B cell (primary cell): ENCODE results near the gene THRB. TPM values are rescaled to one million over a fixed set of nuclear protein-coding genes. Genes with fewer than 3 reads are reported as not detected.

Experiments
- ATAC-seq: fragments of 200-7000 bp; cut with Tn5 transposase; one replicate; pipeline ENCODE4 v1.10.0; 2021; ENCODE audit warnings: low read depth, mild to moderate bottlenecking, moderate number of reproducible peaks, moderate library complexity
- CTCF ChIA-PET: fragments of 350-600 bp; sonication (Branson Sonifier 250); formaldehyde crosslinking; loops from one replicate; lab custom pipeline; 2021; ENCODE audit warnings: antibody characterized with exemption, inconsistent platforms; lab: Charles Lee
- POLR2A ChIA-PET: fragments of 350-600 bp; sonication (Branson Sonifier 250); formaldehyde crosslinking; loops from one replicate; lab custom pipeline; 2021; ENCODE audit warnings: antibody characterized with exemption; lab: Charles Lee
- DNase-seq: peaks from one replicate; pipeline ENCODE4 v3.0.0; 2013
- H2AFZ ChIP-seq: 2 replicates; pipeline ENCODE4 v1.6.1; 2012; ENCODE audit warnings: mild to moderate bottlenecking, low read depth, low read length; ENCODE audit not compliant: insufficient read depth, poor library complexity, severe bottlenecking
- H3K27ac ChIP-seq, 2 donors: 1 replicate in 1 of 2; 2 replicates in 1 of 2; pipeline ENCODE4 v1.5.1; 2012 to 2013; ENCODE audit warnings: low read length in 2 of 2, mild to moderate bottlenecking in 2 of 2, moderate library complexity in 1 of 2
- H3K27me3 ChIP-seq, 4 experiments: fragments of 200-600 bp in 1 of 4; sonication (generic) in 1 of 4; replicated peaks in 1 of 4; 1 replicate in 2 of 4; 2 replicates in 2 of 4; pipeline versions ENCODE4 v1.6.1 to v1.7.0; 2013 to 2016; ENCODE audit warnings: low read length in 3 of 4, mild to moderate bottlenecking in 2 of 4, mixed read lengths in 1 of 4, moderate library complexity in 1 of 4; ENCODE audit not compliant: insufficient read depth in 4 of 4, control insufficient read depth in 3 of 4; ENCODE audit errors: control extremely low read depth in 1 of 4
- H3K36me3 ChIP-seq, 2 experiments: replicated peaks in 1 of 2; 1 replicate in 1 of 2; 2 replicates in 1 of 2; pipeline versions ENCODE4 v1.6.1 to v1.7.1; 2013; ENCODE audit warnings: low read length in 1 of 2; ENCODE audit not compliant: insufficient read depth in 2 of 2, control insufficient read depth in 1 of 2; ENCODE audit errors: control extremely low read depth in 1 of 2, extremely low read depth in 1 of 2
- H3K4me1 ChIP-seq, 2 donors: fragments of 200-600 bp in 1 of 2; sonication (generic) in 1 of 2; 1 replicate in 1 of 2; 2 replicates in 1 of 2; pipeline versions ENCODE4 v1.5.1 to v1.6.1; 2013 to 2017; ENCODE audit warnings: low read length in 2 of 2; ENCODE audit not compliant: control insufficient read depth in 2 of 2, insufficient read depth in 2 of 2
- H3K4me2 ChIP-seq: replicated peaks from 2 replicates; pipeline ENCODE3; 2012; ENCODE audit warnings: mild to moderate bottlenecking, low read depth, low read length; ENCODE audit not compliant: poor library complexity, severe bottlenecking
- H3K4me3 ChIP-seq, 5 experiments: fragments of 200-600 bp in 1 of 5; sonication (generic) in 1 of 5; 1 replicate in 3 of 5; 2 replicates in 2 of 5; pipeline versions ENCODE4 v1.5.1 to v1.7.0; 2011 to 2016; ENCODE audit warnings: low read length in 4 of 5, mild to moderate bottlenecking in 4 of 5, low read depth in 2 of 5, control low read depth in 1 of 5, moderate library complexity in 1 of 5; ENCODE audit not compliant: insufficient read depth in 1 of 5; ENCODE audit errors: control extremely low read depth in 1 of 5, extremely low read depth in 1 of 5
- H3K79me2 ChIP-seq: fragments of 200-600 bp; sonication (generic); one replicate; pipeline ENCODE4 v1.6.0; 2016; ENCODE audit warnings: low read length; ENCODE audit not compliant: control insufficient read depth, insufficient read depth
- H3K9ac ChIP-seq: fragments of 200-600 bp; sonication (generic); 2 replicates; pipeline ENCODE4 v1.6.1; 2017; ENCODE audit warnings: mild to moderate bottlenecking, low read length, moderate library complexity
- H3K9me3 ChIP-seq, 3 donors: one replicate each; pipeline versions ENCODE4 v1.6.1 to v1.7.1; 2013; ENCODE audit warnings: low read length in 2 of 3; ENCODE audit not compliant: control insufficient read depth in 2 of 3, insufficient read depth in 1 of 3; ENCODE audit errors: control extremely low read depth in 1 of 3
- H4K20me1 ChIP-seq: 2 replicates; pipeline ENCODE4 v1.6.0; 2012; ENCODE audit warnings: mild to moderate bottlenecking, low read length; ENCODE audit not compliant: insufficient read depth, control insufficient read depth, poor library complexity, severe bottlenecking
- H3K27ac Mint-ChIP-seq: one replicate; pipeline ENCODE4 v1.8.0; 2021; ENCODE audit warnings: mixed read lengths
- H3K27me3 Mint-ChIP-seq: one replicate; pipeline ENCODE4 v1.8.0; 2021; ENCODE audit warnings: mixed read lengths
- H3K4me1 Mint-ChIP-seq: one replicate; pipeline ENCODE4 v1.8.0; 2021; ENCODE audit warnings: mixed read lengths
- H3K4me3 Mint-ChIP-seq: one replicate; pipeline ENCODE4 v1.8.0; 2021; ENCODE audit warnings: mixed read lengths
- H3K9me3 Mint-ChIP-seq: one replicate; pipeline ENCODE4 v1.8.0; 2022; ENCODE audit warnings: mixed read lengths; ENCODE audit not compliant: insufficient read depth
- EZH2 ChIP-seq: IDR thresholded peaks from 2 replicates; pipeline ENCODE4 v1.6.1; 2012; ENCODE audit warnings: borderline replicate concordance, low read depth, mild to moderate bottlenecking, moderate library complexity, low read length; ENCODE audit not compliant: insufficient read depth, poor library complexity, severe bottlenecking
- WGBS: methylation state at CpG from one replicate; pipeline ENCODE4 v1.1.5; 2013; ENCODE audit warnings: missing lambda C conversion rate; ENCODE audit not compliant: insufficient coverage; 5-methylcytosine and 5-hydroxymethylcytosine counted together
- intact Hi-C: fragments of 100-400 bp; cut with micrococcal nuclease; formaldehyde crosslinking; loops from one replicate; pipeline ENCODE4 v1.10.0; 2022
- polyA plus RNA-seq: library from polyadenylated mRNA; depleted of rRNA; stranded (reverse); fragments of >200 nt; gene quantifications from 2 replicates; pipeline ENCODE4 v1.2.3, GENCODE V29; 2012
- total RNA-seq, 2 donors: library from RNA; stranded (reverse); fragments of 120-200 nt in 1 of 2; gene quantifications; 1 replicate in 1 of 2; 2 replicates in 1 of 2; pipeline versions ENCODE4 v1.2.3 to v1.2.4, GENCODE V29; 2013 to 2022
- TF ChIP-seq, protein P1 (sequence below): fragments of 200-600 bp; IDR thresholded peaks from one replicate; pipeline ENCODE4 v1.8.0; 2022; ENCODE audit warnings: antibody characterized with exemption, mild to moderate bottlenecking

The THRB gene
- total and polyA plus RNA-seq, 2 donors (not counting 1 experiment from before 2014, with no cell fraction given), result 0.86 to 1.8 TPM

DNA sequence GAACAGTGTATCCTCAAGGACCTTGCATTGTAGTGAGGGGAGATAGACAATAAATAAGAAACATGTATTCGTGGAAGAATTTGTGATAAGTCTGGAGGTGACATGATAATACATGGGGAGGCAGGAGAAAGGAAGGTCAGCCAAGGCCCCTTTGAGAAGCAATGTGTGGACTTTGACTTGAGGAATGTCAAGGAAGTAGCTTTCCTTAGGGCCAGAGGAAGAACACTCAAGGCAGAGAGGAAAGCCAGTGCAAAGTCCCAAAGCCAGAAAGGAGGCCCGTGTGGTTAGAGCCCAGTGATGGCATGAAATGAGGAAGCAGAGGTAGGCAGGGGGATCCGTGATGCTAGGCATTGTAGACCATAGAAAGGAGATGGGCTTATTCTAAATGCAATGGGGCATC is 357.3 kb downstream of the THRB start:
- Histone ChIP-seq H3K4me1 (no peaks in the 10 kb centered on the region), H3K4me3 (no peak overlapping the region), H3K4me2 (no peak overlapping the region), H3K27ac (no peak overlapping the region), H3K36me3 (no peaks in the 10 kb centered on the region), H2AFZ (no peak overlapping the region), H4K20me1 (no peaks in the 10 kb centered on the region), H3K9me3 (no peaks in the 10 kb centered on the region), H3K27me3 (no peaks in the 10 kb centered on the region), H3K79me2 (no peaks in the 10 kb centered on the region), H3K9ac (no peak overlapping the region)
- Mint-ChIP-seq H3K4me1 (peaks cover 5% of the 10 kb centered on the region), H3K27ac (no peak overlapping the region), H3K27me3 (no peaks in the 10 kb centered on the region), H3K4me3 (no peak overlapping the region), H3K9me3 (no peaks in the 10 kb centered on the region)
- intact Hi-C loops, result no loop called here
- ATAC-seq (no peak), DNase-seq (no peak)
- ChIA-PET CTCF (no interaction called here), POLR2A (no interaction called here)
- 93% methylated on average over 3 of the region's 3 CpGs for WGBS
- TF ChIP-seq, protein P1, sequence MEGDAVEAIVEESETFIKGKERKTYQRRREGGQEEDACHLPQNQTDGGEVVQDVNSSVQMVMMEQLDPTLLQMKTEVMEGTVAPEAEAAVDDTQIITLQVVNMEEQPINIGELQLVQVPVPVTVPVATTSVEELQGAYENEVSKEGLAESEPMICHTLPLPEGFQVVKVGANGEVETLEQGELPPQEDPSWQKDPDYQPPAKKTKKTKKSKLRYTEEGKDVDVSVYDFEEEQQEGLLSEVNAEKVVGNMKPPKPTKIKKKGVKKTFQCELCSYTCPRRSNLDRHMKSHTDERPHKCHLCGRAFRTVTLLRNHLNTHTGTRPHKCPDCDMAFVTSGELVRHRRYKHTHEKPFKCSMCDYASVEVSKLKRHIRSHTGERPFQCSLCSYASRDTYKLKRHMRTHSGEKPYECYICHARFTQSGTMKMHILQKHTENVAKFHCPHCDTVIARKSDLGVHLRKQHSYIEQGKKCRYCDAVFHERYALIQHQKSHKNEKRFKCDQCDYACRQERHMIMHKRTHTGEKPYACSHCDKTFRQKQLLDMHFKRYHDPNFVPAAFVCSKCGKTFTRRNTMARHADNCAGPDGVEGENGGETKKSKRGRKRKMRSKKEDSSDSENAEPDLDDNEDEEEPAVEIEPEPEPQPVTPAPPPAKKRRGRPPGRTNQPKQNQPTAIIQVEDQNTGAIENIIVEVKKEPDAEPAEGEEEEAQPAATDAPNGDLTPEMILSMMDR, result no peak
- TF ChIP-seq EZH2, result no peak

DNA sequence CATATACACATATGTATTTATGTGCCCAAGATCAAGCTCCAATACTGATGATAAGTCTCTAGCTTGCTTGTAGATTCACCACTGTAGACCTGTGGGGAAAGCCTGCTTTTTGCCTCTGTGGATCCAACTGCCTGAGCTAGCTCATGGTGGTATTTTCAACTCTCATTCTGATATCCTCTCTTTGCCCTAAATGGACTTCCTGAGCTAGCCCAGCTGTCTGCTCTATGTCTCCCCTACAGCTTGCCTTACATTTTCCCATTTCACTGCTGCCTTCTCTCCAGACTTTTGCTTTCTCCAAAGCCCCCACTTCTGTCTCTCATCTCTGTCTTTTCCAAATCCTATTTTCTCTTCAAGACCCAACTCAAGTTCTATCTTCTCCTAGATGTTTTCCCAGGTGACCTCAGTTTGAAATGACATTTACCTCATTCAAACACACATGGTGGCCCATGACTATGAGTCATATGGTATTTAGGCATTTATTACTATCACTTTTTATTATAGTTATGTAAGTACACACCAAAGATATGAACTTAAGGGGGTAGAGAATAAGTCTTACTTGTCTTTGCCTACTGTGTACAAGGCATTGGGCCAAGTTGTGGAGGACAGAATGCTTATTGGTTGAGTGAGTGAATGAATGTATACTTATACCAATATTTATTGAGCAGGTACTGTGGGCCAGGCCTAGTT is 357.9 kb downstream of the THRB start:
- DNase-seq, result no peak
- ATAC-seq, result no peak
- Histone ChIP-seq H3K79me2 (no peaks in the 10 kb centered on the region), H3K36me3 (no peaks in the 10 kb centered on the region), H4K20me1 (no peaks in the 10 kb centered on the region), H3K9me3 (no peaks in the 10 kb centered on the region), H2AFZ (no peak overlapping the region), H3K9ac (no peak overlapping the region), H3K4me1 (no peaks in the 10 kb centered on the region), H3K4me3 (no peak overlapping the region), H3K27me3 (no peaks in the 10 kb centered on the region), H3K27ac (no peak overlapping the region), H3K4me2 (no peak overlapping the region)
- intact Hi-C loops, result no loop called here
- H3K9me3 Mint-ChIP-seq, result no peaks in the 10 kb centered on the region
- H3K27ac Mint-ChIP-seq, result no peak overlapping the region
- no peak overlapping the region for H3K4me3 Mint-ChIP-seq
- ChIA-PET CTCF (no interaction called here), POLR2A (no interaction called here)
- peaks cover 5% of the 10 kb centered on the region for H3K4me1 Mint-ChIP-seq
- TF ChIP-seq, protein P1, result no peak
- TF ChIP-seq EZH2, result no peak
- no peaks in the 10 kb centered on the region for H3K27me3 Mint-ChIP-seq
